Measurements from ENCODE around the gene TESPA1. TPM values are rescaled to one million over a fixed set of nuclear protein-coding genes. Genes with fewer than 3 reads are reported as not detected.
A peak's percentile ranks its signal among the peaks of the same experiment; 100 is the strongest.
"Not testable (repeated sequence)": the region's sequence is repeated elsewhere in the genome, so short reads cannot be mapped to it uniquely, and the experiment has no call there.

The TESPA1 gene
- total RNA-seq, 1 donor from 2014 or later, result 0.55 TPM

DNA sequence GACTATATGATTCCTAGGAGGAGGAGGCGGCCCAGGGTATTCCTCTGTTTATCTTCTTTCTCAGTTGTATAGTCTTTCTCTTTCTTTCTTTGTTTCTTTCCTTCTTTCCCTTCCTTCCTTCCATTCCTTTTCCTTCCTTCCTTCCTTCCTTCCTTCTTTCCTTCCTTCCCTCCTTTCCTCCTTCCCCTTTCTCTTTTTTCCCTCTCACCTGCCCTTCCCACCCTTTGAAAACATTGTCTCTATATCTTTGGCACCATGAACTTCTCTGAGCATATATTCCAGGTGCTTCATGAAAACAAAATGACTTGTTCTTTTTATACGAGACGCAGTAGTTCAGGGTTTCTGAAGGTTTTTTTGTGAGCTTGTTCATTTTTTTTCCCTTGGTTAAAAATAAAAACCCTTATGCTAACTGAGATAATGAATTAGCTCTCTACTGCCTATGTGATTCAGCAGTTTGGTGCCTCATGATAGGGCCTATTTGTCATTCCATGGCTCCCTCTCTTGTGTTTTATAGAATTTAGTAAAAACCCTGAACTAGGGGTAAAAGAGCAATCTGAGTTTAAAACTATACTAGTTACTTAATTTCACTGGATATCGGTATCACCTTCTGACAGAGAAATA is 3.2 kb upstream of the TESPA1 start:
- ATAC-seq, result no peak
- intact Hi-C loops (cut with micrococcal nuclease), result no loop called here
- DNase-seq, result no peak

DNA sequence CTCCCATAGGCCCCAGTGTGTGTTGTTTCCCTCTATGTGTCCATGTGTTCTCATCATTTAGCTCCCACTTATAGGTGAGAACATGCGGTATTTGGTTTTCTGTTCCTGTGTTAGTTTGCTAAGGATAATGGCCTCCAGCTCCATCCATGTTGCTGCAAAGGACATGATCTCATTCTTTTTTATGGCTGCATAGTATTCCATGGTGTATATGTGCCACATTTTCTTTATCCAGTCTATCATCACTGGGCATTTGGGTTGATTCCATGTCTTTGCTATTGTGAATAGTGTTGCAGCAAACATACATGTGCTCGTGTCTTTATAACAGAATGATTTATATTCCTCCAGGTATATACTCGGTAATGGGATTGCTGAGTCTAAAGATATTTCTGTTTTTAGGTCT is 2.2 kb upstream of the TESPA1 start:
- intact Hi-C loops (cut with micrococcal nuclease); DNase-seq; ATAC-seq: not testable (repeated sequence)

DNA sequence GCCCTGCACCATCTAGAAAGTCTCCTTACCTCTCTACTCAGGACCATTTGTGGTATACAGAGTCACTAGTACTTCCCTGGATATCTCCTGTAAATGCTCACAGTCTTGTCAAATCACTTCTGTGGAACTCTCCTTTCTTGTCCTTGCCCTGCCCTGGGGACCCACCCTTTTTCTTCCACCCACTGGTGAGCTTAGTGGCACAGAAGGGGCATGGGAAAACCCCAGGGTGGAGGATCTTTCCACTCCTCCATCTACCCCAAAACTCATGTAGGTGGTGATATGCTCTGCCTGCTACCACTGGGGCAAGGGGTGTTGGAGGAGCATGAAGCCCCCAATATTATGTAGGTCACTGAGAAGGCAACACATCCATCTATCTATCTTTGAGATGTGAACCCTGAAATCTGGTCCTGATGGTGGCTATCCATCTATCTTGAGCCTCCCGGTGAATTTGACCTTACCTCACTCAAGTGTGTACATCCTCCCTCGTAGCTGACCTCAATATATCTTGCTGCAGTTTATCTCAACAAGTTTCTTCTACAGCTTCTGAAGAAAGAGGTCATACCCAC is 943 bp downstream of the TESPA1 start:
- ATAC-seq, result no peak
- intact Hi-C loops (cut with micrococcal nuclease), result no loop called here
- no peak for DNase-seq

DNA sequence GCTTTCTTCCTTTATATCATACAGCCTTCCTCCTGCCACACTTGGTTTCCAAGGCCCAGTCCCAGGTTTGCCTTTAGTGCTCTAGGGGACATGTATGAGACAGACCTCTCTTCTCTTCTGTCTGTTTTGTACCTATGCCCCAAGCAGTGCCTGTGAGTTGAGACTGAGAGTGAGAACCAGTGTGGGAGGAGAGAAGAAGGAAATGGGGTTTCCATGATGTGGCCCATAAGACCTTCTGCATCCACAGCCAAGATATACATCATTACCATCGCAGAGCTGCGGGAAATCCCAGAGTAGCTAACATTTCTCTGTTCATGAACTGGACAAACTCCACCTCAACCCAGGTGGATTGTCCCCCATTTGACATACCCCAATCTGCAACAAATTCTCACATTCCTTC is 2.8 kb downstream of the TESPA1 start:
- ATAC-seq (no peak), DNase-seq (no peak)
- intact Hi-C loops (cut with micrococcal nuclease), result no loop called here

DNA sequence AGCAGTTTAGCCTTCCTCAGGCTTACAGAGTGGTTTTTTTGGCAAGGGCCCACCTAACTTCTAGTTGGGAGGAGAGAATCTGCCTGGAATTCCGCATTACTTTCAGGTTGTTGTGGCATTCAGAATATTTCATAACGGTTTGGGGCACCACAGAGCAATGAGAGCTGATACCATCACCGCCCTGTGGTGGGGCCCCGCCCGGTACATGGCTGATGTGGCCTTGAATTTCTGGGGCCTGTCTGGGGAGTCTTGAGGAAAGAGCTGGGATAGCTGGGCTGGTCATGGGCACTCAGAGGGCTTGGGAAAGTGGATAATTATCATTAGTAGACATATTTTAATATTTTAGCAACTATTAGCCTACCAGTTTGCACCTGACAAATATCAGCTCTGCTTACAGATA is 4.2 kb downstream of the TESPA1 start:
- DNase-seq (no peak), ATAC-seq (no peak)
- intact Hi-C loops (cut with micrococcal nuclease), result no loop called here

DNA sequence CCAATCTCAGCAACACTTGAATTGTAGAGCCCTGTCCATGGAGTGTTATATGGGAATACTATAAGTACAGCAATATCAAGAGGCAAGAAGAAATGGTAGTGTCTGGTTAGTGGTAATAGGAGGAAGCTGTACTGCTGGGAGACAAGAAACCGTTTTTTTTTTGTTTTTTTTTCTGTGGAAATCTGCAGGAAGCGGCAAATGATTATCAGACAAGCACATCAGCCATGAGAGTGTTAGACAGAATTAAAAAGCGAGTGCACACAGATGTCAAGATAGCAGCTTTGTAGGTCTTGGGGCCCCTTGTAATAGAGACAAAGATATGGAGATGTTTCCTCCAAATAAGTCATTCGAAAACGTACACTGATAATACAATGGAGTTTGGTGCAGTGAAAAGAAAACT is 6.7 kb downstream of the TESPA1 start:
- ATAC-seq (no peak), DNase-seq (no peak)
- intact Hi-C loops (cut with micrococcal nuclease), result no loop called here

DNA sequence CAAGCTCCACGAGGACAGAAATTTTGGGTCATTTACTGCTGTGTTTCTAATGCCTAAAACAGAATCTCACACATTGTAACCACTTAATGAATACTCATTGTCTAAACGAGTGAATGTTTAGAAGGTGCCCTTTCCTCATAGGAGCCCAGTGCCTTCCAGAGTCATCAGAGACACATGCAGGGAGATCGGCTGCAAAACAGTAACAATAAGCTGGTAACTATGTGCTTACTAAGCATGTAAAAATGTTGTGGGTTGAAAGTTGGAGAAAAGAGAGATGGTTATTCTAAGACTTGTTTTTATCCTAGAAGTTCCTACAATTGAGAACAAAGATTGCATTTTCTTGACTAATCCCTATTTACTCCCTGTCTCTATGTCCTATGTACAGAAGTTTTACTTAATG is 7.4 kb downstream of the TESPA1 start:
- intact Hi-C loops (cut with micrococcal nuclease), result no loop called here
- ATAC-seq (no peak), DNase-seq (no peak)

DNA sequence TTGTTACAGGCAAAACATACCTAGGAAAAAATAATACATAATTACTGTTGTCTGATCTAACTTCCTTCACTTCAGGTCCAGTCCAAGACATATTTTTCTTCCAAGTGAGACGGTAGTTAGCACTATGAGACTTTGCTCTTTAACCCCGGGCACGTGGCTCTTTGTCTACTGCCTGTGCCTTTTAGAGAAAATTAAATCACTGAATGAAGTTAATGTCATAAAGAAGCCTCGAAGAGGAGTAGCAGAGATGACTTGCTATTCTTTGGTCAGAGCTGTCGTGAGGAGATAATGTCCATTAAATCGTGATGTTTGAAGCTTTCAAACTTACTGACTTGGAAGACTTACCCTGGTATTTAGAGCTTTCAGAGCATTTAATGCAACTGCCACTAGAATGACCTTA is 8.7 kb downstream of the TESPA1 start:
- DNase-seq (no peak), ATAC-seq (no peak)
- intact Hi-C loops (cut with micrococcal nuclease), result no loop called here

DNA sequence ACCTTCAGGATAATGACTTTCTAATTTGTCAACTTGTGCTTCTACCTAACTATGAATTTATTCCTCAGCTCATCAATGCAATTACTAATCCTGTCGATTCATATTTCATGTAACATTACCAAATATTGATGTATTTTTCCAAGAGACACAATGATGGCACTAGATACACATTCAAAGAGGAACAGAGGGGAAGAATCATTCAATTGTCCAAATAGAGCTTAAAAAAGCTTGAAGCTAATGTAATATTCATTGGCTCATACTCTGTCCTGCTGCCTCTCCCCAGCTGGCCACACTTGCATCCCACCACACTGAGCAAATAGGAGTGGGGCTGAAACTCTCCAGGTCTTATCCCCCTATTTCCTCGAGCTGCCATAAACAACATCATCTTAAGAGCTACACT is 9.3 kb downstream of the TESPA1 start:
- no peak for DNase-seq
- ATAC-seq, result no peak
- intact Hi-C loops (cut with micrococcal nuclease), result no loop called here

DNA sequence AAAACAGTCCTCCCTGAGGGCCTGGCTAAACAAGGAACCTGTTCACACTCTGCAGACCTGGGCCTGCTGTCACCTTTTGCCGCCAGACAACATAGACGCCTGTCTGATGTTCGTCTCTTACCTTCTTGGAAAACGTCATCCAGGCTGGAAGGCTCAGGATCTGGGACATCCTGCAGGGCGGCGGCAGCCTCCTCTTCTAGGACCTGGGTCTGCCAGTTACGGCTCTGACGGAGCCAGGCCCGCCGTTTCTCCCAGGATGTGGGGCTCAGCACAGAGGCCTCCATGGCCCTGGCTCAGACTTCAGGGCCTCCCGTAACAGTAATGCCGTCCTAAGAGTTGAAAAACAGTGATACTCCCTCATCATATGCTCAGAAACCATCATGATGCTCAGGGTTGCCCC is 10.3 kb downstream of the TESPA1 start:
- intact Hi-C loops (cut with micrococcal nuclease), result no loop called here
- DNase-seq (no peak), ATAC-seq (no peak)

DNA sequence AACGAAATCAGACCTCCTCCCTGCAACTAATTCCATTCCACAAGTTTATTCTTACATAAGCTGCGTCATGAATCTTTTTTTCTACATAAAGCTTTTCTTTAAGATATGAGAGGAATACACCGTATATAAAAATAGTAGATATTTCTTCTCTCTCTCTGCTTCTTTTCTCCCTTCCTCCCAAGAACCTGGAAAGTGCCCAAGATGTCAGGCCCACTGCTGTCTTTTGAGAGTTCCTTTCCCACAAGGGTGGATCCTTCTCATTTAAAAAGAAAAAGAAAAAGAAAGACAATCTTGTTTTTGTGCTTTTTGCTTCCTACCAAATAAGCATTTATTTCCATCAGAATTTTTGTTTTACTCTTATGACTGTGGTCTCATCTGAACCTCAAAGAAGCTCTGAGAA is 11.0 kb downstream of the TESPA1 start:
- DNase-seq, result no peak
- intact Hi-C loops (cut with micrococcal nuclease), result no loop called here
- no peak for ATAC-seq

DNA sequence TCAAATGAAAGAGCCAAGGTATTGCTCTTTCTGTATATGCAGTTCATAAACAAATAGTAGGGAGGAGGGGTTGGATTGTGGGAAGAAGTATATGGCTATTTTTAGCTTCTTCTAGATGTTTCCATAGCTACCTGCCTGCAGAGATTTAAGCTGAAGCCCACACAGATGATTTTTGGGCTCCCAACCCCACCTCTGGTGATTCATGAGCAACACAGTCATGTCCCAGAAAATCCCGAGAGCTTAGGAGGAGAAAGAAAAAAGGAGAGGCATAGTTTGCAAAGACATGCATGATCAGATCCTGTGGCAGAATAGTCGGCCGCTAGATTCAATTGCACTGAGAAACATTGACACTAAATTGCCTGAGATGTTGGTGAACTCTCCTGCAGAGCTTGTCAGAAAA is 13.8 kb downstream of the TESPA1 start:
- DNase-seq (no peak), ATAC-seq (no peak)
- intact Hi-C loops (cut with micrococcal nuclease), result no loop called here

DNA sequence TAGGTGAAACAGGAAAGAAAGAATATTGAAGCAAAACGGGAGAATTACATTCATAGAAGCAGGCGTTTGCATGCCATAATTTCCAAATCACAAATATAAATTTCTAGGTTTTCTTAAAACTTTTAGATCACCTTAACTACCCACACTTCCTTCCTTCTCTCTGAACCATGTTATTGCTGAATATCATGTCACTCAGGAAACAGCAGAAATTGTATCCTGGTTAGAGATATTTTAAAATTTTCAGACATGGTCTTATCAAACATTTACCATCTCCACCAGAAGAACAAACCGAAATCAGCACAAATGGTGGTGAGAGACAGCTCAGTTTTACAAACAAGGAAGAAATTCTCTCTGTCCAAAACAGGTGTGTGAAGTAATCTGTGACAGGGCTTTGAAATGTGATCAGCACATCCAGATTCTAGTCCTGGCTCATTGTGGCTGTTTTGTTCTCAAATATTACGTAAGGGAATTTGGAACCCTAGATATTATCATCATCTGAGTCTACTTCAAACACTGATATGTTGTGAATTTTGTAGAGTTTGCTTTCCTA is 16.3 kb downstream of the TESPA1 start:
- DNase-seq (no peak), ATAC-seq (no peak)
- intact Hi-C loops (cut with micrococcal nuclease), result no loop called here

DNA sequence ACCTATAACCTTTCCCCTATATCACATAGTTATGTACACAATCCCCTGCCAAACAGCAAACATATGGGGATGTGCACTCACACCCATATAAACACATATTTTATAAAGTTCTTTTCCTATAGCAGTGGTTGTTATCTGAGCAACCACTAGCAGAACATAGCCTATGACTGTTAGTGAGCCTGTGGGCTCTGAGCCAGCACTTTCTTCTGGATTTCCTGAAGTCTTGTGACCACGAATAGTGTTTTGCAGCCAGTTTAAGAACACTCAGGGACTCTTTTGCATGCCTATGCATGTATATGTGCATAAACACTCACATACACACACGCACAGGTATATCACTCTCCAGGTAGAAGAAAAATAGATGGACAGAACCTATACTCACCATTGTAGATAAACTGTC is 17.1 kb downstream of the TESPA1 start:
- DNase-seq (no peak), ATAC-seq (no peak)
- intact Hi-C loops (cut with micrococcal nuclease), result no loop called here

DNA sequence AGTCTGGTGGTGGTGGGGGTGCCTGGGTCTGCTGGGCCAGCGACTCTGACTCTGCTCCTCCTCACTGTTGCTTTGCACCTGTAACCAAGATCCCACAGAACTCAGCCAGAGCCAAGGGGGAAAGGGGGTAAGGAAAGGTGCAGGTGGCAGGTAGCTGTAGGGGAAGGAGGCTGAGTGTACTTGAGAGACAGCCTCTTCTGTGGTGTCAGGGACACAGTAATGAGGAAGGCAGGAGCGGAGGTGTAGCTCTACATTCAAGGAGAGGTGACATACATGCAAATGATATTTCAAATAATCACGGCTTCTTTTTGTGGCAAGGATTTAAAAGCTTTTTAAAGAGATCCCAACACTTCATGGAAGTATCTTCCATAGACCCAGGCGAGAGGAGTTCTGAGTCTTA is 23.4 kb downstream of the TESPA1 start:
- no peak for ATAC-seq
- intact Hi-C loops (cut with micrococcal nuclease), result no loop called here
- no peak for DNase-seq

DNA sequence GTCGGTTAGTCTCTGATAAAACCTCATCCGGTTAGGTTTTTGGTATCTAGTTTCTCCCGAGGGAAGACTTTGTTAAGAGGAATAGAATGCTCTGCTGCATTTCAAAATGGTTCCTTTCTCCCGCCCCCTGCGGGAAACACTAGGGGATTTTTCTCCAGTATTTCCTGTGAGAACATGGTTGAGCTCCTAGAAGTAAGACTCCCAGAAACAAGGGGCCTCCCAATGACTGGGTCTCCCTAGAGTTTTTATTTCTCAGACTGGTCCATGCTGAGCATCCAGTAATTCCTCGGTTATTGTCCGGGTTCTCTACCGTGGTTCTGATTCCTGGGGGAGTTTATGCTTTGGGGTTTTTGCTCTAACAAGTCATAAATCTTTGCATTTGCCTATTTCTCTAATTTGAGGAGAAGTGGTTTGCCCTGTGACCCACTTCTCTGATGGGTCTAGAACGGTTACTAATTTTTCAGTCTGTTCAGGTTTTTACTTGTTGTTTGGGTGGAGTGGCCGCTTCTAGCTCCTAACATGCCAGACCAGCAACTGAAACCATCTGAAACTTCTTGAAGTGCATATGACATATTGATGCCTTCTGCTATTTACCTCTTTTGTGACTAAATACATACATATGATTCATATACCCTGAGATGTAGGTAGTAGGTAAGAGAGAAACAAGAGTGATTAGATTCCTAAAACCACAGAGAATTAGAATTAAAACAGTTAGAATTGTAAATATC is 25.1 kb downstream of the TESPA1 start:
- intact Hi-C loops (cut with micrococcal nuclease), result loop anchor here (5.0 kb wide), 1 partner anchor 212 kb away; no protein-coding TSS in a partner anchor
- no peak for DNase-seq
- no peak for ATAC-seq

DNA sequence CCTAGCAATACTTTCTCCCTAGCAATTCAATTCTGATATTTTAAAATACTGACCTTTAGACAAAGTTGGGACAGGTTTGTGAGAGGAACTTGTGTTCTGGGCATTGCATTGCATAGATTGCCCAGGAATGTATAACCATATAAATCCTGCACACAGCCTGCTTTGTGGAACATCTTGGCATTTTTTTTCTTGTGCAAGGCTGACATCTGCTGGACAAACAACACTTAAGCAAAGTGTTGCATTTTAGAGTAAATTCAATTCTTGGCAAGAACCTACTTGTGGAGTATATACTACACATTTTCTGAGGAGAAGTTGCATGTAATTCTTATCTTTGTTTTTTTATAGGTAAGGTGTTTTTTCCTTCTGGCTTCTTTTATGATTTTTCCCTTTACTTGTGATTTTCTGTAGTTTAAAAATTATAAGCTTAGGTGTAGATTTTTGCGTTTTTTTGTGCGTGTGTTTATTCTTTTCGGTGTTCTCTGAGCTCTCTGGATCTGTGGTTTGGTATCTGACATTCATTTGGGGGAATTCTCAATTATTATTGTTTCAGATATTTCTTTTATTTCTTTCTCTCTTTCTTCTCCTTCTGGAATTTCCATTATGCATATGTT is 26.4 kb downstream of the TESPA1 start:
- no peak for DNase-seq
- intact Hi-C loops (cut with micrococcal nuclease), result loop anchor here (5.0 kb wide), 1 partner anchor 211 kb away; no protein-coding TSS in a partner anchor
- ATAC-seq, result peak; percentile 52

DNA sequence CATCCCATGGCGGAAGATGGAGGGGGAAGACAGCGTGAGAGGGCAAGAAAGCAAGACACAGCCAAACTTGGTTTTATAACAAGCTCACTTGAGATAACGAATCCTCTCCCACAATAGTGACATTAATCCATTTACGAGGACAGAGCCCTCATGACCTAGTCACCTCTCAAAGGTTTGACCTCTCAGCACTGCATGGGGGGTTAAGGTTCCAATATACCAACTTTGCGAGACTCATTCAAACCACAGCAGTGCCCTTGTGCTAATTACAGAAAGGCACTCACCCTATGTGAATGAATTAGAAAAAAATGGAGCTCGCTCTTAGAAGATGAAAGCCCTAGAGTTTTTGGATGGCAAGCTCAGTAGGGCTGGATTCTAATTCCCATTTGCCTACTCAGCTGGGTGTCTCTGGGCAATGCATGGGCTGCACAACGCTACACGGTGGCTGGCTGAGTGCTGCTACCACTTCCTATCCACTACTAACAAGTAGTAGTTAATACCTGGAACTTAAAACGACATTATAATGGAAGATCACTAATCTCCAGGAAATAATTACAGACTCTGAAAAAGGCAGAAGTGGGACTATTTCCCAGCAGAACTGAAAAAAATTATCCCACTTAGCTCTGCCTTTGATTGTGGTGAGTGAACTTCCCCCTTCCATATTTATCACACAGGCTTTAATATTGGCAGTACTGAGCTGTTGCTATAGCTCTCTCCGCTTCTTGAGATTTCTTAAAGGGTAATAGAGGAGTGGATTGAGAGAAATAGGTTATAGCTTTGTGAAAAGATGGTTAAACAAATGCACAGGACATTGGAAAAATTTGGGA is 27.5 kb downstream of the TESPA1 start:
- no peak for ATAC-seq

DNA sequence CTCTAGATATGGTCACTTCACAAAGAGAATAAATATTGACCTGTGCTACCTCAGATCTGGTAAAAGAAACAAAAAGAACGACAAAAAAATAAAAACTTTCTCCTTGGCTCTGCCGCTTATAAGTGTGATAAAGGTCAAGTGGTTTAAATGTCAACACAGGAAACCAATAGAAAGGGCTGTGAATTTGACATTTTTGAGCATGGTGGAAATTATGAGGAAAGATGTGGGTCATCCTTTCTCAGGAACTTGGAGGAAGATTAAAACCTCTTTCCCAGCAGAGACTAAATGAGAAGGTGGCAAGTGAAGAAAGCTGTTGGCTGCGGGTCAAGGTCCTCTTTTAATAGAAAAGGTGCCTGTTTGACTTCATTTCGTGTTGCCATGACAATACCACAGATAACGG is 28.2 kb downstream of the TESPA1 start:
- DNase-seq (no peak), ATAC-seq (no peak)
- intact Hi-C loops (cut with micrococcal nuclease), result loop anchor here (5.0 kb wide), 1 partner anchor 209 kb away; no protein-coding TSS in a partner anchor

More for the DNA sequence above, 27.5 kb downstream of the TESPA1 start:
- intact Hi-C loops (cut with micrococcal nuclease), result loop anchor here (5.0 kb wide), 1 partner anchor 210 kb away; no protein-coding TSS in a partner anchor
- DNase-seq, result no peak

All from left ventricle myocardium superior (tissue), 1 donor.